ENCODE results near the gene UGT8.

The UGT8 gene

GRCh38 chr4:114690571-114690970, 92.0 kb downstream of the UGT8 start:
- no peak for DNase-seq (ENCODE audit: low read depth, low spot score)

GRCh38 chr4:114691865-114692264, 93.3 kb downstream of the UGT8 start:
- DNase-seq (ENCODE audit: low read depth, low spot score), result no peak

- DNase-seq (ENCODE audit: low read depth, low spot score), result no peak
Observed at GRCh38 chr4:114692958-114693357, 94.4 kb downstream of the UGT8 start.

GRCh38 chr4:114694770-114695169, 96.2 kb downstream of the UGT8 start:
- DNase-seq (ENCODE audit: low read depth, low spot score), result no peak

GRCh38 chr4:114698231-114698630, 99.6 kb downstream of the UGT8 start:
- no peak for DNase-seq (ENCODE audit: low read depth, low spot score)

- DNase-seq (ENCODE audit: low read depth, low spot score), result no peak
Observed at GRCh38 chr4:114701491-114701890, 102.9 kb downstream of the UGT8 start.

GRCh38 chr4:114717432-114717831, 118.8 kb downstream of the UGT8 start:
- DNase-seq (ENCODE audit: low read depth, low spot score), result no peak

GRCh38 chr4:114725066-114725465, 126.5 kb downstream of the UGT8 start:
- DNase-seq (ENCODE audit: low read depth, low spot score), result no peak

GRCh38 chr4:114727461-114727860, 128.9 kb downstream of the UGT8 start:
- DNase-seq (ENCODE audit: low read depth, low spot score), result no peak

Data from iPS DF 19.7 (cell line).